Smooth muscle cell (in vitro differentiated cells): Measurements from ENCODE around the gene DNAH10. TPM values are rescaled to one million over a fixed set of nuclear protein-coding genes. Genes with fewer than 3 reads are reported as not detected.

Source experiments
- DNase-seq: peaks from one replicate; lab custom pipeline; 2025; ENCODE audit not compliant: unreplicated experiment; lab: John Stamatoyannopoulos, UW
- H2AFZ ChIP-seq: fragments of 200-600 bp; sonication (generic); 2 replicates; pipeline ENCODE4 v1.6.0; 2016; ENCODE audit warnings: antibody characterized with exemption, low read depth, mild to moderate bottlenecking
- H3F3A ChIP-seq: fragments of 200-600 bp; sonication (generic); 2 replicates; pipeline ENCODE4 v1.6.0; 2017; ENCODE audit warnings: antibody characterized with exemption, low read depth
- H3K27ac ChIP-seq: fragments of 200-600 bp; sonication (generic); 2 replicates; pipeline ENCODE4 v1.5.1; 2016; ENCODE audit warnings: low read depth, mild to moderate bottlenecking
- H3K27me3 ChIP-seq: fragments of 200-600 bp; sonication (generic); 2 replicates; pipeline ENCODE4 v1.6.1; 2016; ENCODE audit warnings: low read depth, mild to moderate bottlenecking
- H3K36me3 ChIP-seq: fragments of 200-600 bp; sonication (generic); 2 replicates; pipeline ENCODE4 v1.5.1; 2016; ENCODE audit warnings: low read depth
- H3K4me1 ChIP-seq: fragments of 200-600 bp; sonication (generic); 2 replicates; pipeline ENCODE4 v1.5.1; 2016; ENCODE audit warnings: low read depth
- H3K4me2 ChIP-seq: fragments of 200-600 bp; sonication (generic); 2 replicates; pipeline ENCODE4 v1.6.0; 2016; ENCODE audit warnings: mild to moderate bottlenecking
- H3K4me3 ChIP-seq: fragments of 200-600 bp; sonication (generic); 2 replicates; pipeline ENCODE4 v1.5.1; 2016; ENCODE audit warnings: mild to moderate bottlenecking
- H3K79me2 ChIP-seq: fragments of 200-600 bp; sonication (generic); 2 replicates; pipeline ENCODE4 v1.6.0; 2016; ENCODE audit warnings: low read depth, mild to moderate bottlenecking
- H3K9ac ChIP-seq: fragments of 200-600 bp; sonication (generic); 2 replicates; pipeline ENCODE4 v1.6.0; 2016; ENCODE audit warnings: low read depth
- H3K9me3 ChIP-seq: fragments of 200-600 bp; sonication (generic); replicated peaks from 2 replicates; pipeline ENCODE4 v1.5.1; 2016; ENCODE audit warnings: low read depth
- H4K20me1 ChIP-seq: fragments of 200-600 bp; sonication (generic); 2 replicates; pipeline ENCODE4 v1.6.0; 2016; ENCODE audit warnings: low read depth
- CTCF ChIP-seq: fragments of 200-600 bp; sonication (generic); IDR thresholded peaks from 2 replicates; pipeline ENCODE4 v1.5.1; 2017; ENCODE audit warnings: borderline replicate concordance, mild to moderate bottlenecking, antibody characterized with exemption; ENCODE audit not compliant: insufficient read depth, poor library complexity, severe bottlenecking
- WGBS: methylation state at CpG from one replicate; pipeline ENCODE4 v1.1.7; 2016; ENCODE audit warnings: low lambda C conversion rate; 5-methylcytosine and 5-hydroxymethylcytosine counted together
- polyA plus RNA-seq: library from polyadenylated mRNA; unstranded; fragments of >200 nt; fragmentation: Nextera tagmentation; extraction: Ambion mirVana; gene quantifications from 2 replicates; pipeline ENCODE4 v1.2.1, GENCODE V29; 2016
- total RNA-seq: library from RNA; depleted of rRNA; stranded (reverse); fragments of >200 nt; gene quantifications from 2 replicates; pipeline ENCODE4 v1.2.3, GENCODE V29; 2014

DNAH10 gene
- total and polyA plus RNA-seq, 2 experiments from 2014 or later, result 1.5 to 2.2 TPM

- H2AFZ ChIP-seq, result no peak overlapping the region
- no peak overlapping the region for H3K27ac ChIP-seq
- H3K9ac ChIP-seq, result no peak overlapping the region
- 89% methylated on average over 4 of the region's 4 CpGs for WGBS
- TF ChIP-seq CTCF, result no peak
- H3K4me1 ChIP-seq, result no peaks in the 10 kb centered on the region
- no peaks in the 10 kb centered on the region for H3K9me3 ChIP-seq
- no peaks in the 10 kb centered on the region for H3K27me3 ChIP-seq
- no peak overlapping the region for H3K4me3 ChIP-seq
- H3F3A ChIP-seq, result no peaks in the 10 kb centered on the region
- DNase-seq, result no peak
- H3K79me2 ChIP-seq, result no peaks in the 10 kb centered on the region
- H4K20me1 ChIP-seq, result no peaks in the 10 kb centered on the region
- H3K4me2 ChIP-seq, result no peak overlapping the region
- H3K36me3 ChIP-seq, result peaks cover 16% of the 10 kb centered on the region
Measured at GRCh38 chr12:123748661-123749060, 13.4 kb upstream of the DNAH10 start.

- Histone ChIP-seq H4K20me1 (no peaks in the 10 kb centered on the region), H3F3A (no peaks in the 10 kb centered on the region), H3K4me2 (no peak overlapping the region), H3K79me2 (no peaks in the 10 kb centered on the region), H2AFZ (no peak overlapping the region), H3K9ac (no peak overlapping the region), H3K4me3 (no peak overlapping the region), H3K27me3 (no peaks in the 10 kb centered on the region), H3K4me1 (no peaks in the 10 kb centered on the region), H3K27ac (no peak overlapping the region), H3K9me3 (no peaks in the 10 kb centered on the region), H3K36me3 (peaks cover 16% of the 10 kb centered on the region)
- WGBS, result 99% methylated on average over 10 of the region's 10 CpGs
- DNase-seq, result no peak
- TF ChIP-seq CTCF, result no peak
Measured at GRCh38 chr12:123749355-123749754, 12.7 kb upstream of the DNAH10 start.

- H3K9me3 ChIP-seq, result no peaks in the 10 kb centered on the region
- peaks cover 16% of the 10 kb centered on the region for H3K36me3 ChIP-seq
- no peaks in the 10 kb centered on the region for H3K27me3 ChIP-seq
- H3K79me2 ChIP-seq, result no peaks in the 10 kb centered on the region
- no peak overlapping the region for H3K4me2 ChIP-seq
- WGBS, result 97% methylated on average over 8 of the region's 8 CpGs
- no peaks in the 10 kb centered on the region for H4K20me1 ChIP-seq
- no peak overlapping the region for H3K27ac ChIP-seq
- no peak overlapping the region for H3K4me3 ChIP-seq
- H3F3A ChIP-seq, result no peaks in the 10 kb centered on the region
- H3K9ac ChIP-seq, result no peak overlapping the region
- H2AFZ ChIP-seq, result no peak overlapping the region
- no peak for DNase-seq
- no peak for TF ChIP-seq CTCF
- no peaks in the 10 kb centered on the region for H3K4me1 ChIP-seq
Measured at GRCh38 chr12:123750159-123750656, 11.9 kb upstream of the DNAH10 start.

- no peak for TF ChIP-seq CTCF
- no peaks in the 10 kb centered on the region for H3K79me2 ChIP-seq
- H3K4me1 ChIP-seq, result no peaks in the 10 kb centered on the region
- no peak overlapping the region for H3K27ac ChIP-seq
- peaks cover 16% of the 10 kb centered on the region for H3K36me3 ChIP-seq
- no peak overlapping the region for H2AFZ ChIP-seq
- H3K9ac ChIP-seq, result no peak overlapping the region
- H3K4me2 ChIP-seq, result no peak overlapping the region
- no peak for DNase-seq
- H3K9me3 ChIP-seq, result no peaks in the 10 kb centered on the region
- 98% methylated on average over 3 of the region's 3 CpGs for WGBS
- no peak overlapping the region for H3K4me3 ChIP-seq
- H3K27me3 ChIP-seq, result no peaks in the 10 kb centered on the region
- no peaks in the 10 kb centered on the region for H4K20me1 ChIP-seq
- no peaks in the 10 kb centered on the region for H3F3A ChIP-seq
Measured at GRCh38 chr12:123752046-123752445, 10.1 kb upstream of the DNAH10 start.
